OCI-M2 (cell line): ENCODE data around the gene CYTH1.

Source experiments
- DNase-seq: peaks from one replicate; lab custom pipeline; 2025; ENCODE audit not compliant: unreplicated experiment; lab: John Stamatoyannopoulos, UW

CYTH1 gene

GRCh38 chr17:78629436-78629995, 152.6 kb downstream of the CYTH1 start:
- no peak for DNase-seq

- DNase-seq: no peak
Measured at GRCh38 chr17:78628547-78629435, 153.3 kb downstream of the CYTH1 start.

- DNase-seq: no peak
Measured at GRCh38 chr17:78624324-78625151, 157.5 kb downstream of the CYTH1 start.
